ENCODE data around the gene RUFY1. TPM values are rescaled to one million over a fixed set of nuclear protein-coding genes. Genes with fewer than 3 reads are reported as not detected.
"Not testable (repeated sequence)": the region's sequence is repeated elsewhere in the genome, so short reads cannot be mapped to it uniquely, and the experiment has no call there.

The RUFY1 gene
- polyA plus RNA-seq, 10 donors: 29.3 to 39.0 (median 34.6) TPM

GRCh38 chr5:179621551-179622214 is 71.3 kb downstream of the RUFY1 start:
- DNase-seq: peak in 1 of 3 donors; percentile 37

- peak; percentile 99 to 100 (median 99) for DNase-seq
Observed at GRCh38 chr5:179623003-179623905, 72.9 kb downstream of the RUFY1 start, which contains the start of gene HNRNPH1. HNRNPH1 (minus strand) TSS chr5:179623671; CDS start chr5:179623133, 538 bp downstream.

- peak; percentile 33 to 84 (median 41) for DNase-seq
Observed at GRCh38 chr5:179623906-179624741, 73.8 kb downstream of the RUFY1 start.

GRCh38 chr5:179624841-179625271 is 74.5 kb downstream of the RUFY1 start:
- DNase-seq: no peak

GRCh38 chr5:179633501-179634369 is 83.4 kb downstream of the RUFY1 start:
- DNase-seq: not testable (repeated sequence)

- DNase-seq: not testable (repeated sequence)
Observed at GRCh38 chr5:179634370-179635172, 84.2 kb downstream of the RUFY1 start.

- DNase-seq: not testable (repeated sequence)
Observed at GRCh38 chr5:179639296-179639695, 88.9 kb downstream of the RUFY1 start.

GRCh38 chr5:179641745-179642144 is 91.4 kb downstream of the RUFY1 start:
- not testable (repeated sequence) for DNase-seq

- DNase-seq: not testable (repeated sequence)
Observed at GRCh38 chr5:179642626-179643025, 92.3 kb downstream of the RUFY1 start.

GRCh38 chr5:179643141-179643920 is 93.0 kb downstream of the RUFY1 start:
- DNase-seq: not testable (repeated sequence)

- not testable (repeated sequence) for DNase-seq
Observed at GRCh38 chr5:179644766-179645165, 94.4 kb downstream of the RUFY1 start.

- no peak for DNase-seq
Observed at GRCh38 chr5:179648410-179648809, 98.1 kb downstream of the RUFY1 start.

GRCh38 chr5:179649166-179649703 is 98.9 kb downstream of the RUFY1 start:
- DNase-seq: not testable (repeated sequence)

- DNase-seq: not testable (repeated sequence)
Observed at GRCh38 chr5:179650245-179650644, 99.9 kb downstream of the RUFY1 start.

GRCh38 chr5:179653135-179653534 is 102.8 kb downstream of the RUFY1 start:
- not testable (repeated sequence) for DNase-seq

GRCh38 chr5:179657302-179658178 is 107.2 kb downstream of the RUFY1 start:
- not testable (repeated sequence) for DNase-seq

GRCh38 chr5:179658179-179658856 is 108.0 kb downstream of the RUFY1 start:
- DNase-seq: peak in 2 of 3 donors; percentile 9 to 48

Measured in muscle of back (tissue), 11 donors.